ENCODE measurements around the gene KIF1B. TPM values are rescaled to one million over a fixed set of nuclear protein-coding genes. Genes with fewer than 3 reads are reported as not detected.

Gene KIF1B
- total and polyA plus RNA-seq, 9 of the 15 experiments (the other 6 are each of a cell fraction or from before 2014, with no cell fraction given), result 2.8 to 19.8 (median 11.9) TPM

GRCh38 chr1:10209905-10210810 lies at the start of gene KIF1B (continued):
- TF ChIP-seq ATF6 (CRISPR knock-in tag; IDR thresholded peaks at IDR 0.05), result no peak
- peak; percentile 80 for TF ChIP-seq ZNF263 (CRISPR knock-in tag; IDR thresholded peaks at IDR 0.05; ENCODE audit: borderline replicate concordance)
- TF ChIP-seq ZNF184 (CRISPR knock-in tag; IDR thresholded peaks at IDR 0.05), result no peak
- 0 out of 2 replicates have a peak, but pooled peaks have one; percentile 36 for TF ChIP-seq POLR2AphosphoS5 (IDR thresholded peaks at IDR 0.05; ENCODE audit: control insufficient read depth, insufficient read depth, low read depth, low read length)
- no peak for TF ChIP-seq GATA2 (CRISPR knock-in tag; IDR thresholded peaks at IDR 0.05)
- no peak for TF ChIP-seq ZNF3 (CRISPR knock-in tag; IDR thresholded peaks at IDR 0.05)
- TF ChIP-seq BDP1 (IDR thresholded peaks at IDR 0.05; ENCODE audit: insufficient read depth, insufficient read length), result no peak
- peak; percentile 11 to 92; a peak in 3 of 4 replicates for TF ChIP-seq UBTF (IDR thresholded peaks at IDR 0.05; ENCODE audit: borderline replicate concordance in 1 of 2, low read depth in 2 of 2, low read length in 2 of 2)
- TF ChIP-seq DDX20 (tag; IDR thresholded peaks at IDR 0.05; ENCODE audit: low read depth), result no peak
- TF ChIP-seq EP400 (IDR thresholded peaks at IDR 0.05), result peak; percentile 68
- no peak for TF ChIP-seq CHCHD3 (CRISPR knock-in tag; IDR thresholded peaks at IDR 0.05)
- no peak for TF ChIP-seq ZNF280B (CRISPR knock-in tag; IDR thresholded peaks at IDR 0.05)
- no peak for TF ChIP-seq FOXM1 (IDR thresholded peaks at IDR 0.05; ENCODE audit: low read depth)
- no peak for TF ChIP-seq FOXM1 (CRISPR knock-in tag; IDR thresholded peaks at IDR 0.05; ENCODE audit: low read depth)
- TF ChIP-seq ZNF512 (tag; IDR thresholded peaks at IDR 0.05), result no peak
- TF ChIP-seq ZNF12 (CRISPR knock-in tag; IDR thresholded peaks at IDR 0.05), result peak; percentile 17; the same call in 1 of the 2 replicates
- TF ChIP-seq RFX5 (IDR thresholded peaks at IDR 0.05; ENCODE audit: low read depth, low read length), result no peak
- TF ChIP-seq POLR2A (conservative IDR thresholded peaks at IDR 0.05), result peak; percentile 47
- no peak for TF ChIP-seq KAT8 (IDR thresholded peaks at IDR 0.05; ENCODE audit: low read depth)
